ENCODE results near the gene DRAM1.
"Not testable (repeated sequence)": the region's sequence is repeated elsewhere in the genome, so short reads cannot be mapped to it uniquely, and the experiment has no call there.

The DRAM1 gene

GRCh38 chr12:101875162-101875561, 2.2 kb upstream of the DRAM1 start:
- no peak overlapping the region for H3K4me3 Mint-ChIP-seq
- H3K36me3 Mint-ChIP-seq (ENCODE audit: low read depth) = no peaks in the 10 kb centered on the region
- DNase-seq (ENCODE audit: low spot score) = no peak
- no peak overlapping the region for H3K27ac Mint-ChIP-seq
- H3K4me1 Mint-ChIP-seq (ENCODE audit: low read depth) = peaks cover 8% of the 10 kb centered on the region
- H3K9me3 Mint-ChIP-seq = no peaks in the 10 kb centered on the region
- H3K27me3 Mint-ChIP-seq (ENCODE audit: low read depth) = peaks cover 5% of the 10 kb centered on the region

GRCh38 chr12:101876322-101876860, 989 bp upstream of the DRAM1 start:
- H3K27ac Mint-ChIP-seq = peak overlapping the region; percentile 65
- no peaks in the 10 kb centered on the region for H3K36me3 Mint-ChIP-seq (ENCODE audit: low read depth)
- peak overlapping the region; percentile 70 for H3K4me3 Mint-ChIP-seq
- peaks cover 8% of the 10 kb centered on the region for H3K4me1 Mint-ChIP-seq (ENCODE audit: low read depth)
- DNase-seq (ENCODE audit: low spot score) = no peak
- no peaks in the 10 kb centered on the region for H3K9me3 Mint-ChIP-seq
- H3K27me3 Mint-ChIP-seq (ENCODE audit: low read depth) = peaks cover 5% of the 10 kb centered on the region

GRCh38 chr12:101877806-101878242, 444 bp downstream of the DRAM1 start:
- Mint-ChIP-seq H3K4me1 (ENCODE audit: low read depth) (peaks cover 8% of the 10 kb centered on the region), H3K4me3 (peak overlapping the region; percentile 92), H3K27me3 (ENCODE audit: low read depth) (peaks cover 5% of the 10 kb centered on the region), H3K9me3 (no peaks in the 10 kb centered on the region), H3K36me3 (ENCODE audit: low read depth) (no peaks in the 10 kb centered on the region), H3K27ac (peak overlapping the region; percentile 93)
- DNase-seq (ENCODE audit: low spot score) = no peak

GRCh38 chr12:101878243-101878821, 952 bp downstream of the DRAM1 start:
- no peak for DNase-seq (ENCODE audit: low spot score)

GRCh38 chr12:101880769-101881168, 3.4 kb downstream of the DRAM1 start:
- Mint-ChIP-seq H3K4me1 (ENCODE audit: low read depth) (peaks cover 8% of the 10 kb centered on the region), H3K36me3 (ENCODE audit: low read depth) (no peaks in the 10 kb centered on the region), H3K27ac (no peak overlapping the region), H3K4me3 (no peak overlapping the region), H3K27me3 (ENCODE audit: low read depth) (peaks cover 5% of the 10 kb centered on the region), H3K9me3 (no peaks in the 10 kb centered on the region)
- no peak for DNase-seq (ENCODE audit: low spot score)

More at GRCh38 chr12:101878243-101878821, 952 bp downstream of the DRAM1 start:
- Mint-ChIP-seq H3K9me3 (no peaks in the 10 kb centered on the region), H3K4me3 (peak overlapping the region; percentile 92), H3K27ac (peak overlapping the region; percentile 93), H3K27me3 (ENCODE audit: low read depth) (peaks cover 5% of the 10 kb centered on the region), H3K4me1 (ENCODE audit: low read depth) (peaks cover 8% of the 10 kb centered on the region), H3K36me3 (ENCODE audit: low read depth) (no peaks in the 10 kb centered on the region)

- H3K36me3 Mint-ChIP-seq (ENCODE audit: low read depth) = no peaks in the 10 kb centered on the region
Measured at GRCh38 chr12:101881228-101881627, 3.8 kb downstream of the DRAM1 start.

GRCh38 chr12:101884174-101884573, 6.8 kb downstream of the DRAM1 start:
- Mint-ChIP-seq H3K4me1 (ENCODE audit: low read depth) (no peaks in the 10 kb centered on the region), H3K36me3 (ENCODE audit: low read depth) (no peaks in the 10 kb centered on the region), H3K27me3 (ENCODE audit: low read depth) (no peaks in the 10 kb centered on the region), H3K4me3 (no peak overlapping the region), H3K9me3 (no peaks in the 10 kb centered on the region), H3K27ac (no peak overlapping the region)
- DNase-seq (ENCODE audit: low spot score) = no peak

More at GRCh38 chr12:101881228-101881627, 3.8 kb downstream of the DRAM1 start:
- H3K27ac Mint-ChIP-seq = no peak overlapping the region
- no peak for DNase-seq (ENCODE audit: low spot score)
- peaks cover 8% of the 10 kb centered on the region for H3K4me1 Mint-ChIP-seq (ENCODE audit: low read depth)
- H3K27me3 Mint-ChIP-seq (ENCODE audit: low read depth) = peaks cover 5% of the 10 kb centered on the region
- H3K4me3 Mint-ChIP-seq = no peak overlapping the region
- H3K9me3 Mint-ChIP-seq = no peaks in the 10 kb centered on the region

- not testable (repeated sequence) for H3K9me3 Mint-ChIP-seq; DNase-seq (ENCODE audit: low spot score); H3K27ac Mint-ChIP-seq; H3K4me1 Mint-ChIP-seq (ENCODE audit: low read depth); H3K27me3 Mint-ChIP-seq (ENCODE audit: low read depth); H3K36me3 Mint-ChIP-seq (ENCODE audit: low read depth); H3K4me3 Mint-ChIP-seq
Measured at GRCh38 chr12:101884781-101885340, 7.5 kb downstream of the DRAM1 start.

GRCh38 chr12:101885912-101886561, 8.7 kb downstream of the DRAM1 start:
- Mint-ChIP-seq H3K4me1 (ENCODE audit: low read depth) (no peaks in the 10 kb centered on the region), H3K4me3 (no peak overlapping the region), H3K36me3 (ENCODE audit: low read depth) (no peaks in the 10 kb centered on the region), H3K27ac (no peak overlapping the region), H3K9me3 (no peaks in the 10 kb centered on the region), H3K27me3 (ENCODE audit: low read depth) (no peaks in the 10 kb centered on the region)
- no peak for DNase-seq (ENCODE audit: low spot score)

GRCh38 chr12:101889211-101889752, 11.9 kb downstream of the DRAM1 start:
- no peak overlapping the region for H3K27ac Mint-ChIP-seq

GRCh38 chr12:101891462-101891971, 14.1 kb downstream of the DRAM1 start:
- H3K9me3 Mint-ChIP-seq = no peaks in the 10 kb centered on the region
- no peak overlapping the region for H3K27ac Mint-ChIP-seq
- no peak for DNase-seq (ENCODE audit: low spot score)
- H3K4me3 Mint-ChIP-seq = no peak overlapping the region
- H3K4me1 Mint-ChIP-seq (ENCODE audit: low read depth) = no peaks in the 10 kb centered on the region
- H3K36me3 Mint-ChIP-seq (ENCODE audit: low read depth) = no peaks in the 10 kb centered on the region
- no peaks in the 10 kb centered on the region for H3K27me3 Mint-ChIP-seq (ENCODE audit: low read depth)

More at GRCh38 chr12:101889211-101889752, 11.9 kb downstream of the DRAM1 start:
- Mint-ChIP-seq H3K27me3 (ENCODE audit: low read depth) (no peaks in the 10 kb centered on the region), H3K36me3 (ENCODE audit: low read depth) (no peaks in the 10 kb centered on the region), H3K4me3 (no peak overlapping the region), H3K9me3 (no peaks in the 10 kb centered on the region), H3K4me1 (ENCODE audit: low read depth) (no peaks in the 10 kb centered on the region)
- DNase-seq (ENCODE audit: low spot score) = no peak

GRCh38 chr12:101892794-101893193, 15.4 kb downstream of the DRAM1 start:
- Mint-ChIP-seq H3K4me1 (ENCODE audit: low read depth) (no peaks in the 10 kb centered on the region), H3K9me3 (no peaks in the 10 kb centered on the region), H3K4me3 (no peak overlapping the region), H3K27me3 (ENCODE audit: low read depth) (no peaks in the 10 kb centered on the region), H3K27ac (no peak overlapping the region), H3K36me3 (ENCODE audit: low read depth) (no peaks in the 10 kb centered on the region)
- DNase-seq (ENCODE audit: low spot score) = no peak

- no peak overlapping the region for H3K4me3 Mint-ChIP-seq
- H3K36me3 Mint-ChIP-seq (ENCODE audit: low read depth) = no peaks in the 10 kb centered on the region
- DNase-seq (ENCODE audit: low spot score) = no peak
- no peaks in the 10 kb centered on the region for H3K9me3 Mint-ChIP-seq
- H3K27ac Mint-ChIP-seq = no peak overlapping the region
- H3K27me3 Mint-ChIP-seq (ENCODE audit: low read depth) = no peaks in the 10 kb centered on the region
- peaks cover 2% of the 10 kb centered on the region for H3K4me1 Mint-ChIP-seq (ENCODE audit: low read depth)
Measured at GRCh38 chr12:101901777-101902176, 24.4 kb downstream of the DRAM1 start.

- DNase-seq (ENCODE audit: low spot score) = no peak
- no peak overlapping the region for H3K4me3 Mint-ChIP-seq
- H3K27ac Mint-ChIP-seq = no peak overlapping the region
- H3K4me1 Mint-ChIP-seq (ENCODE audit: low read depth) = peaks cover 2% of the 10 kb centered on the region
- H3K27me3 Mint-ChIP-seq (ENCODE audit: low read depth) = no peaks in the 10 kb centered on the region
- H3K9me3 Mint-ChIP-seq = no peaks in the 10 kb centered on the region
- H3K36me3 Mint-ChIP-seq (ENCODE audit: low read depth) = no peaks in the 10 kb centered on the region
Measured at GRCh38 chr12:101902641-101903040, 25.3 kb downstream of the DRAM1 start.
